NCI-H748 (cell line): ENCODE data around the gene PARP8.

Experiments
- DNase-seq: peaks from one replicate; lab custom pipeline; 2025; ENCODE audit not compliant: unreplicated experiment; lab: John Stamatoyannopoulos, UW

The PARP8 gene

GRCh38 chr5:50726475-50727148, 60.2 kb downstream of the PARP8 start:
- no peak for DNase-seq

DNA sequence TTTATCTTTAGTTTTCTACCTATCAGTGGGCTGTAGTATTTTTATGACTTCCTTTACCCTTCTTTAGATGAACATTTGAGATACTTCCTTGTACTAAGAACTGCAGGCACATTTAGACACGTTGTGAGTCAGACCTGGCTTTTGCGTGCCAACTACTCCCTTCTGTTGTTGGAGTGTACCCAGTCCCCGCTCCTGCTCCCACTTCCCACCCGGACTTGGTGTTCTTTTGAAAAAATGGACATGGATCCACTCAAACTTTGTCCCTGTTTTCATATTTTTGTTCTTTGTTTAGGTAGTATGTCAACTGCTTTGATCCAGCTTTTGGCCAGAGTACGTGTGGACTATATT, 60.7 kb downstream of the PARP8 start:
- no peak for DNase-seq

DNA sequence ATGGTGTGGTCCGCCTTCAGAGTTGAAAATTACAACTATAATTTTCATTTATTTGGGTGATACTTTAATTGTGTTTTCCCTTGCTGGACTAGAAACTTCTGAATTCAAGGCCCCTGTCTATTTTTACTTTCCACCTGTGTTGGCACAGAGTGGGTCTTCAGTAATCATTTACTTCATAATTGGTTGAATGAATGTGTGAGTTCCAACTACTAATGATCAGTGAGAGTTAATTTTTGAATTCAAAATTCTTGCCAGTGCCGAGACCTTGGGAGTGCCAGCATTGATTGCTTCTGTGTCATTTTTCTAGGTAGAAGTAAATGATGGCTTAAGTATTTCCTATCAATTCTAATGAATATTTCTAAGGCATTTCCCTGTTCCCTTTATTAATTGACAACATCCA, 61.4 kb downstream of the PARP8 start:
- no peak for DNase-seq

GRCh38 chr5:50730336-50730735, 63.9 kb downstream of the PARP8 start:
- no peak for DNase-seq

GRCh38 chr5:50730841-50731240, 64.4 kb downstream of the PARP8 start:
- DNase-seq = no peak

GRCh38 chr5:50733741-50734140, 67.3 kb downstream of the PARP8 start:
- DNase-seq = no peak

DNA sequence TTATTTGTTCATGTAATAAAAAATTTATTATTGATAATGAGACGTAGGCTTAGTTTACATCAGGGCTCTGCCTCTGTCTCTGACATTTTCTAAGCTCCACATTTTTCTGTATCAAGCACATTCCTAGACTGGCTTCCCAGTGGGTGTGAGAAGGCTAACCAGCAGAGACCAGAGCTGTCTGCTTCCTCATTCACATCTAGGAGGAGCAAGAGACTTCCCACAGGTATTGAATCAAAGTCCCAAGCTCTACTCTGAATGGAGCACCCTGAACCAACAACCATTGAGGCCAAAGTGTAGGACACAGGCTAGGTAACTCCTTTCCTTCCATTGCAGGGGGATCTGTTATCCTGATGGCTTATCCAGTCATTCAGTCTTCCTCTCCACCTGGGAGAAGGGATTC, 72.4 kb downstream of the PARP8 start:
- DNase-seq = no peak

- DNase-seq = no peak
These were observed 74.4 kb downstream of the PARP8 start for GRCh38 chr5:50740832-50741231.

- DNase-seq = peak; percentile 65
These were observed 78.3 kb downstream of the PARP8 start for GRCh38 chr5:50744776-50745175.

GRCh38 chr5:50745221-50745910, 78.9 kb downstream of the PARP8 start:
- peak; percentile 89 for DNase-seq

DNA sequence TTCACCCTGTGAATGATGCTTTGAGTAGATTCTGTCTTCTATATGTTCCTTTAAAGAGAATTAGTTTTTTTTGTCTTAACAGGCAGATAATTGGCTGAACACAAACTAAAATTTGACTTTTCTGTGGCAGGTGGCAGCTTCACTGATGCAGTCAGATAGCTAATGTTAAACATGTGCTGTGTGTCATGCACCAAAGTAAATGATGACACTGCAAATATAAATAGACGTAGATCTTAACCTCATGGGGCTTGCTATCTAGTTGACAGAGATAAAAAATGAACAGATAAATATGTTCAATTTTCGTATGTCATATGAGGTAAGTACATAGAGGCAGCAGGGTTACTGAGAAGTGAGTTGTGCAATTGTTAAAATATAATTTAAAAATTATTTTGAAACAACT, 82.7 kb downstream of the PARP8 start:
- DNase-seq = no peak

DNA sequence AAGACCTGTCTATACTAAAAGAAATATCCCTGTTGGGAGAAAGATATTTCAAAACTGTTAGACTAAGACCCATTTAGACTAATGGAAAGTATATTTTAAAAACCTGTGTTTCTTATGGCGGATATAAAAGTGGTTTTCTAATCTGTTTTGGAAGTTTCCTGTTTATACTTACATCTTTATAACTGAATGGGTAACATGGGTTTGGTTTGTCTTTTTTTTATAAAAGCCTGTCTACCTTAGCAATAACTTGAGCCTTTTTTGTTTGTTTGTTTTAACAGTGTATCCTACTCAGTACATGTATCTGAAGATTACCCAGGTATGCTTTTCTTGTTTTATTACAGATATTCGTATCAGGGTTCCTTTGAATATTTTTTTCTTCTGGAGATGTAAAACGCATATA, 83.4 kb downstream of the PARP8 start:
- DNase-seq = no peak

- DNase-seq = peak; percentile 69
These were observed 84.7 kb downstream of the PARP8 start for GRCh38 chr5:50751064-50751657.

GRCh38 chr5:50752800-50753199, 86.4 kb downstream of the PARP8 start:
- DNase-seq = no peak

DNA sequence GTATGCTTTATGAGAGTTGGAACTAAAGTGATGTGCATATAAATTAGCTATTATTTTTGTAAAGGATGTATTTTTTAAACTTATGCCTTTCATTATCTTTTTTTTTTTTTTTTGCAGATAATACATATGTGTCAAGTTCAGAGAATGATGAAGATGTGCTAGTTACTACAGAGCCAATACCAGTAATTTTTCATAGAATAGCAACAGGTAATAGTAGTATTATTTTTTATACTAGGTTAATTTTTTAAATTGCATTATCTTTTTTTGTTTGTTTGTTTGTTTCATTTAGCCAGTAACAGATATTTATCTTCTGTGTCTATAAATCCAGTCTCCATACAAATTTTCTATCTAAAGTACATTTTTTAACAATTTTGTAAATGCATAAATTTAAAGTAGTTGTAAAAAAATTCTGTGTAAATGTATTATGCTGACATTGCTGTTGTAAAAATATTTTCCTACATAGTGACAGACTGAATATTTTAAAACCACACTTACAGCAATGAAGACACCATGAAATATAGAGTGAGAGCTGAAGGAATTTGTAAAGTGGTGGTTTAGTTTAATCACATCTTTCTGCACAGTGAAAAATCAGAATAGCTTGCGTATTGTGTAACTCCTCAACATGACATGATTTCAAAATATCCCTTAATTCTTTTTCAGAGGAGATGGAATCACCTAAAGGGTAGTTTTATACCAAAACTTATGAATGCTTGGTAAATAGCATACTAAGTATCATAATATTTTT, 93.3 kb downstream of the PARP8 start:
- no peak for DNase-seq

- no peak for DNase-seq
These were observed 96.9 kb downstream of the PARP8 start for GRCh38 chr5:50763351-50763750.

- DNase-seq = no peak
These were observed 97.4 kb downstream of the PARP8 start for GRCh38 chr5:50763846-50764245.

DNA sequence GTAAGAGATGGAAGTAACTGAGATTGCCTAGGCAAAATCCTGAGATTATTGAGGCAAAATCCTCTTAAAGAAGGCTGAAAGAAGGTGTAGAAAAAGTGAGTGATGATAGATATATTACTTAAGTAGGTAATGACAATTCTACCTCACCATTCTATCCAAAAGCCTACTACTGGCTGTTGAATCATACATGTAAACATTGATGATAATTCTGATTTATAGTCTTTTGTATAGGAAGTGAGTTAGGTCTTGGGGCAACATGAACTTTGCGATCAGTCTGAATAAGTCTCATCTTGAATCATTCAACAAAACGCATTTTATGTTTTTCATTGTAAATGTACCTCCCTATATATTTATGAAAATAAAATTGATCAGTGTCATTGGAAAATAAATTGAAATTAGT, 99.6 kb downstream of the PARP8 start:
- DNase-seq = no peak

GRCh38 chr5:50766462-50766861, 100.0 kb downstream of the PARP8 start:
- no peak for DNase-seq

- DNase-seq = no peak
These were observed 100.5 kb downstream of the PARP8 start for GRCh38 chr5:50766967-50767366.

DNA sequence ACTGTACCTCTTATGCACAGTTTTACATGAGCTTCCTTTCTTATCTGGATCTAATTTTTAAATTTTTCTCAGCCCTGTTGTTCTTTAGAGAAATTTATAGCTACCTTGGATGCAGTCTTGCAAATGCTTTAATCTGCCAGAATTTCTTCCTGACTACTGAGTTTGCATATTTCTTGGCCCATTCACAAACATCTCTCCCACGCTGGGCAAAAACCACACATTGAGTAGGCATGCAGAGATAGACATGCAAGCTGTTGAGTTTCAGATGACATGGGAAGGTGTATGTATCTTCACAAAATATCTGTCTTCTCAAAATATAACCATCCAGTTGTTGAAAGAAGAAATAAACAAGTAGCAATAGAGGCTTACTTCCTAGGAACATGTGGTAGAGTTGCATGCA, 101.2 kb downstream of the PARP8 start:
- no peak for DNase-seq

GRCh38 chr5:50768634-50769033, 102.2 kb downstream of the PARP8 start:
- no peak for DNase-seq
